RPMI7951 (cell line): ENCODE data around the gene TEX11. TPM values are rescaled to one million over a fixed set of nuclear protein-coding genes. Genes with fewer than 3 reads are reported as not detected.
A peak's percentile ranks its signal among the peaks of the same experiment; 100 is the strongest.
"Not testable (repeated sequence)": the region's sequence is repeated elsewhere in the genome, so short reads cannot be mapped to it uniquely, and the experiment has no call there.

Source experiments
- DNase-seq: peaks from one replicate; pipeline ENCODE4 v3.0.0-alpha.2; 2012; ENCODE audit warnings: low read depth
- total RNA-seq: library from RNA; depleted of rRNA; stranded (reverse); fragments of >200 nt; shearing (Covaris generic); gene quantifications from 2 replicates; pipeline ENCODE4 v1.2.3, GENCODE V29; 2014

The TEX11 gene
- total RNA-seq, 1 experiment from 2014 or later = 0.36 TPM

DNA sequence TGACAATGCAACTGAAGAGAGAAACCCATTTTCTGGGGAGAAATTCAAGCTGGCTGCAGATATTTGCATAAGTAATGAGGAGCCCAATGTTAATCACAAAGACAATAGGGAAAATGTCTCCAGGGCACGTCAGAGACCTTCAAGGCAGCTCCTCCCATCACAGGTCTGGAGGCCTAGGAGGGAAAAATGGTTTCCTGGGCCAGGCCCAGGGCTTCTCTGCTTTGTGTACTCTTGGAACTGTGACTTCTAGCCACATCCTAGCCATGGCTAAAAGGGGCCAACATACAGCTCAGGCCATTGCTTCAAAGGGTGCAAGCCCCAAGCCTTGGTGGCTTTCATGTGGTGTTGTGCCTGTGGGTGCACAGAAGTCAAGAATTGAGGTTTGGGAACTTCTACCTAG is 321.4 kb downstream of the TEX11 start:
- DNase-seq = not testable (repeated sequence)

DNA sequence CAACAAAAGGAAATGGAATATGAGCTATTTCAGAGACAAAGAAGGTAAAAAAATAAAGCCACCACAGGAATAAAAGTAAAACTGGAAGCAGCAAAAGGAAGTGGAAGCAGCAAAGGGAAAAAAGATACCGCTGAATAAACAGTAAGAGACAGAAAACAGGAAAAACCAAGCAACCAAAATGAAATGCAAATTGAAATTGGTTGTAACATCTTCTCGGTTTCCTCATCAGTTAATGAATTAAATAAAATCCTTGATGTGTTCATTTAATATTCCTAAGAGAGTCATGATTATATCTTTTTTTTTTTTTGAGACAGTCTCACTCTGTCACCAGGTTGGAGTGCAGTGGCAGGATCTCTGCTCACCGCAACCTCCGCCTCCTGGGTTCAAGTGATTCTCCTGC is 331.1 kb downstream of the TEX11 start:
- no peak for DNase-seq

DNA sequence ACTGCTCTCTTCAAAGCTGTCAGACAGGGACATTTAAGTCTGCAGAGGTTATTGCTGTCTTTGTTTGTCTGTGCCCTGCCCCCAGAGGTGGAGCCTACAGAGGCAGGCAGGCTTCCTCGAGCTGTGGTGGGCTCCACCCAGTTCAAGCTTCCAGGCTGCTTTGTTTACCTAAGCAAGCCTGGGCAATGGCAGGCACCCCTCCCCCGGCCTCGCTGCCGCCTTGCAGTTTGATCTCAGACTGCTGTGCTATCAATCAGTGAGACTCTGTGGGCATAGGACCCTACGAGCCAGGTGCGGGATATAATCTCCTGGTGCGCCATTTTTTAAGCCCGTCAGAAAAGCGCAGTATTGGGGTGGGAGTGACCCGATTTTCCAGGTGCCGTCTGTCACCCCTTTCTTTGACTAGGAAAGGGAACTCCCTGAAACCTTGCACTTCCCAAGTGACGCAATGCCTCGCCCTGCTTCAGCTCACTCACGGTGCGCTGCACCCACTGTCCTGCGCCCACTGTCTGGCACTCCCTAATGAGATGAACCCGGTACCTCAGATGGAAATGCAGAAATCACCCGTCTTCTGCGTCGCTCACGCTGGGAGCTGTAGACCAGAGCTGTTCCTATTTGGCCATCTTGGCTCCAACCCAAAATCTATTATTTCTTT is 338.5 kb downstream of the TEX11 start:
- DNase-seq = not testable (repeated sequence)

DNA sequence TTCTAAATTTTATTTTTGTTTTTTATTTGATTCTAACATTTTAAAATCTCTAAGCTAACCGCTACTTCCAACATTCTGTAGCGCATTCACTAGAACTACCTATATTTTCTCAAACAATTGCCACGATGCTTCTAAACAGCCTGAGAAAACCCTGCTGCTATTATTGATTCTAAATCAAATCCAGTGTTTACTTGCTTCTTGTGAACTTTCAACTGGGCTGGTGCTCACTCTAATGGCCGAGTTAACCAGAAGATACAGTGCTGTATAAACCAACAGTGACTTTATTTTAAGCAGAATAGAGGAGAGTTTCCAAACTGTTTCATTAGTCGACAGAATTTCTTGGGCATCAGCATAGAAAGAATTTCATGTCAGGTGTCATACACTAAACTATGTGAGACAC is 353.6 kb downstream of the TEX11 start:
- no peak for DNase-seq

DNA sequence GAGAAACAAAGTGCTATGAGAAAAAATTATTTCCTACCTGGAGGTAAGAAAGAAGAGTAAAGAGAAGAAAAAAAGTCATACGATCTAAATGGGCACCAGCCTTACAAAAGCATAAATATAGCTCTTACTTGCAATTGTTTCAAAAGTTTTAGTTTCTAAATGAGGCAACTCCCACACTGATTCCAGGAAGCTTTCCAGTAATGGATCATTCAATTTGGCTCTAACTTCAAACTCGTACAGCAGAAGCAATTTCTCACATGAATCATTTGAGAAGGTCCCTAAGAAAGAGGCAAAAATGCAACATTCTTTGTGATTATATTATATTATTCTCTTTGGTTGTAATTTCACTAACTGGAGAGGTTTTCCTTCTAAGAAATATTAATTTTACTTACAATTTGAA is 354.0 kb downstream of the TEX11 start:
- no peak for DNase-seq

DNA sequence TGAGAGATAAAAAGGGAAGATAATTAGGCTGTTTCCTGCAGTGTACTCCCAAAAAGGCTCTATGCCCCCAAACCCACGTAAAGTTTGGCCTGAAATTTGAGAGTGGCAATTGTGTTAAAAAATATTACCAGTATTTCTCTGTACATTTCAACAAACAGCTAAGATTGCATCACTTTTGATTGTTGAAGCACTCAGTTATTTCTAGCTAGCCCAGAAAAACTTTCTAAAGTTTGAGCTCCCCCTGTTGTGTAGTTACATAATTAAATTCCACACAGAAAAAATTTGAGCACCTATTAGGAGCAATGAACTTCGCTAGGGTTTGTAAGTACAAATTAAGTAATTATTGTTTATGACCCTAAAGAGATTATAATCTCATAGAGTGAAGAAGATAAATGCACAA is 354.4 kb downstream of the TEX11 start:
- DNase-seq = peak; percentile 30

DNA sequence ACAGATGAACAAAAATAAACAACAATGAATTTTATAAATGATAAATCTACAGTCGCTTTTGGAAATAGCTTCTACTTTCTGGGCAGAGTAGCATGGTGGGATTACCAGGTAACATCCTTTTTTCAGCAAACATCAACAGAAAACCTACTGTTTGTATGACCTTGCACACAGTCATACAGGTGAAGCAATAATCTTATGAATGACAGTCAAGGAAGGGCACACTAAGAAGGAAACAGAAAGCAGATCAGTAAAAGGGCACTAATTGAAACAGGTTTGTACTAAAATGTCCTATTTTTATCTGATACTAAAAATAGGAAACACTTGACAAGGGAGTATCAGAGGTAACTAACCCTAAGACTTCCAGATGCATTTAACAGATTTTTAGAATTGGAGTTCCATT is 355.0 kb downstream of the TEX11 start:
- no peak for DNase-seq

DNA sequence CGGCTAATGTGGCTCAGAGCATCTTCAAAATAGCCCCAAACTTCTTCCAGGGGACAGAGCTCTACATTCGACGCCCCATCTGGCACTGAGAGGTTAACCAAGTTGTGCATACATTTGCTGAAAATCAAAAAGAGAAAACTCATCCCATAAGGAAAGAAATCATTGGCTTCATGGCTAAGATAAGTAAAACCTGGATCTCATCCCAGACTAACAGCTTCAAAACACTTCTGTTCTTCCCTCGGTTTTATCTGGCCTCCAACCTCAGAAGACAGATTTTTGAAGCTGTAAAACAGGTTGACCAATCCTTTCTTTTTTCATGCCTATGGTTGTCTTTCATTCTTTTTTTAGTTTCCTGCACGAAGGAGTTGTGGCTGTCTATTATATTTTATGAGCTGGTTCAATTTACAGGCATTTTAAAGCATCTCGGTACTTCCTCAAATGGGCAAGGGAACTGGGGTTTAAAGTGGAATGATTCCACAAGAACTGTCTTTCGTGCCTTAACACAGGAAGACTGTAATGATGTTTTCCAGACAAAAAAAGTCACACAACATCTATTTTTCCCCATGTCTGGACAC is 356.3 kb downstream of the TEX11 start:
- no peak for DNase-seq

DNA sequence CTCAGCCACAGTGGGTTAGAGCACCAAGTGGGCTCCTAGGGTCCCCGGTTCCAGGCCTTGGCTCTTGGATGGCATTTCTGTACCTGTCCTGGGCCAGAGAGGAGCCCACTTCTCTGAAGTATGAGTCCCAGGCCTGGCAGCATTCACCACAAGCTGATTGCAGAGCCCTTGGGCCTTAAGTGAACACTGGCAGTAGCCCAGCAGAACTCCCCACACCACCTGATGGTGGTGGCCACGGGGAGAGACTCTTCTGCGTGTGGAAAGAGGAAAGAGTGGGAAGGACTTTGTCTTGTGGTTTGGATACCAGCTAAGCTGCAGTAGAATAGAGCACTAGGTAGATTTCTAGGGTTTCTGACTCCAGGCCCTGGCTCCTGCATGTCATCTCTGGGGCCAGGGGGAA is 359.1 kb downstream of the TEX11 start:
- DNase-seq = no peak

DNA sequence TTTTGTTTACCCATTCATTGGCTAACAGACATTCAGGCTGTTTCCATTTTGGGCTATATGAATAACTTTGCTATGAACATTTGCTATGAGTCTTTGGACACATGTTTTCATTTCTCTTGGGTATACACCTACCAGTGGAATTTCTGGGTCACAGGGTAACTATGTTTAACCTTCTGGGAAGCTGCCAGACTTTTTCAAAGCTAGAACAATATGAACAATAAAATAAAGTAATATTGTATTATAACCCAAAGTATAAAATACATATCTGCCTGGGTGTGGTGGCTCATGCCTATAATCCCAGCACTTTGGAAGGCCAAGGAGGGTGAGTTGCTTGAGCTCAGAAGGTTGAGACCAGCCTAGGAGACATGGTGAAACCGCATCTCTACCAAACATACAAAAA is 373.3 kb downstream of the TEX11 start:
- DNase-seq = no peak

DNA sequence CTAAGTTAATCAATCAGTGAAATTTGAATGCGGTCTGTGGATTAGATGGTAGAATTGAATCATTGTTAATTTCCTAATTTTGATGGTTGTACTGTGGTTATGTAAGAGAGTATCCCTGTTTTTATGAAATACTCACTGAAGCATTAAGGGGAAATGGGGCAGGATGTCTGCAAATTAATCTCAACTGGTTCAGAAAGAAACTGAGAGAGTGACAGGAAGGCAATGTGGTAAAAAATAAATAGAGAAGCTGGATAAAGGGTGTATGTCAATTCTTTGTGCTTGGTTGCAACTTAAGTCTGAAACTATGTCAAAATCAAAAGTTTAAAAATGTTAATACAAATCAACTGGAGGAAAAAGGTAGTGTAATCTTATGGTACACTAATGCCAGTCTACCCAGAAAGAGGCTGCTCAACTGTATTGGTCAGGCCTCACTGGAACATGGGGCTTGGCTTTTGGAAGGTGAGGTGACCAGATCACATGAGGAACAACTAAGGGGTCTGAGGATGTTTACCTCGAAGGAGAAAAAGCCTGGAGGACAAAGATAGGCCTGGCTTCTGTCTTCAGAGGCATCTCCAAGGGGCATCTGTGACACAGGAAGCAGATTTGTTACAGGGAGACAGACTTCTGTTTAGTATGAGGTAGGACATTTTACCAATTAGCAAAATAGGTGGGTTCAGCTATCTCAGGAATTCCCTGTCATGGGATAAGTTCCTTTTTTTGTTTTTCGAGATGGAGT is 380.7 kb downstream of the TEX11 start:
- no peak for DNase-seq

DNA sequence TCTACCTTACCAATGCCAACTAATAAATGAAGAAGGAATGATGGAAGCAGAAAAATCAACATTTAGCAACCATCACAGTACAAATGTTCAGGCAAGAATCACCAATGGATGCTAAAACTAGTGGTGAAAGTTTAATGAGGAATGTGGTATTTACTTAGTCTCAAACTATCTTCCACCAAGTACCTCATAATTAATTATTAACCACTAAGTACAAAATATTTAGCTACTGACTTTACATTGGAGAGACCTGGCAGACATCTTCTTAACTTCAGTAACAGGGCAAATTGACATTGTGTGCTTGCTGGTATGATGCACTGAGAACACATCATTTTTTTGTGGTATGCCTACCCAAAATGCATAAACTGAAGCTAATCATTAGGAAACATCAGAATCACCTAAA is 381.5 kb downstream of the TEX11 start:
- DNase-seq = no peak

DNA sequence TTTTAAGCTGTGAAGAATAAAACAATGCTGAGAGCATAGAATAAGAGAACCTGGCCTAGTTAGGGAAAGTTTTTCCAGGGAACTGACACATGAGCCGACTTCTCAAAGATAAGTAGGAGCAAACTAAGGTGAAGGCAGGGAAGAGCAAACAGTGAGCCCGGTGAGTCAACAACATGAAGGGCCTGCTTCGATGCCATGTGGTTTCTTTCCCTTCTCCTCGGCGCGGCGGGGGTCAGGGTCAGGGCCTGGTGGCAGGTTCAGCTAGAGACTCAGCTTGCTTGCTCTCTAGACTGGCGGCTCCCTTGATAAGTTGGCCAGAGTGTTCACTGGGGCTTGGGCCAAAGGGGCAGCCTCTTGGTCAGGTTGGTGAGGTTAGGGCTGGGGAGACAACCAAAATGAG is 382.8 kb downstream of the TEX11 start:
- no peak for DNase-seq

DNA sequence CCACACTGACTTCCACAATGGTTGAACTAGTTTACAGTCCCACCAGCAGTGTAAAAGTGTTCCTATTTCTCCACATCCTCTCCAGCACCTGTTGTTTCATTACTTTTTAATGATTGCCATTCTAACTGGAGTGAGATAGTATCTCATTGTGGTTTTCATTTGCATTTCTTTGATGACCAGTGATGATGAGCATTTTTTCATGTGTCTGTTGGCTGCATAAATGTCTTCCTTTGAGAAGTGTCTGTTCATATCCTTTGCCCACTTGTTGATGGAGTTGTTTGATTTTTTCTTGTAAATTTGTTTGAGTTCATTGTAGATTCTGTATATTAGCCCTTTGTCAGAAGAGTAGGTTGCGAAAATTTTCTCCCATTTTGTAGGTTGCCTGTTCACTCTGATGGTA is 392.8 kb downstream of the TEX11 start:
- not testable (repeated sequence) for DNase-seq

DNA sequence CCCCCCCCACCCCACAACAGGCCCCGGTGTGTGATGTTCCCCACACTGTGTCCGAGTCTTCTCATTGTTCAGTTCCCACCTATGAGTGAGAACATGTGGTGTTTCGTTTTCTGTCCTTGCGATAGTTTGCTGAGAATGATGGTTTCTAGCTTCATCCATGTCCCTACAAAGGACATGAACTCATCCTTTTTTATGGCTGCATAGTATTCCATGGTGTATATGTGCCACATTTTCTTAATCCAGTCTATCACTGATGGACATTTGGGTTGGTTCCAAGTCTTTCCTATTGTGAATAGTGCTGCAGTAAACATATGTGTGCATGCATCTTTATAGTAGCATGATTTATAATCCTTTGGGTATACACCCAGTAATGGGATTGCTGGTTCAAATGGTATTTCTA is 393.2 kb downstream of the TEX11 start:
- not testable (repeated sequence) for DNase-seq

DNA sequence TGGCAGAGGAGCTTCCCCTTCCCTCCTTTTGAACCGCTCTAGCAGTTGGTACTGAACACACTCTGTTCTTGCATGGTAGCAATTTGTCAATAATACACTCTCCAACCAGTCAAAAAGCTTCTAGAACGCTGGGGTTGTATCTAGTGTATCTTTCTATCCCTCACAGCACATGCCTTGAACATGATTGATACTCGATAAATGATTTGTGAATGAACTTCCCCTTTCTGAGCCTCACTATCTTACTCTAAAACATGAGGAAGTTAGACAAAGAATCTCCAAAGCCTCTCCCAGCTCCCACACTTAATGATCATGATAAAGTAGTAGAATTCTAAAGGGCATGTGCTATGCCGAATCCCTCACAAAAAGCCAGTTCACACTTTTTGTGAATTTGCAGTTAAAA is 399.4 kb downstream of the TEX11 start:
- no peak for DNase-seq

DNA sequence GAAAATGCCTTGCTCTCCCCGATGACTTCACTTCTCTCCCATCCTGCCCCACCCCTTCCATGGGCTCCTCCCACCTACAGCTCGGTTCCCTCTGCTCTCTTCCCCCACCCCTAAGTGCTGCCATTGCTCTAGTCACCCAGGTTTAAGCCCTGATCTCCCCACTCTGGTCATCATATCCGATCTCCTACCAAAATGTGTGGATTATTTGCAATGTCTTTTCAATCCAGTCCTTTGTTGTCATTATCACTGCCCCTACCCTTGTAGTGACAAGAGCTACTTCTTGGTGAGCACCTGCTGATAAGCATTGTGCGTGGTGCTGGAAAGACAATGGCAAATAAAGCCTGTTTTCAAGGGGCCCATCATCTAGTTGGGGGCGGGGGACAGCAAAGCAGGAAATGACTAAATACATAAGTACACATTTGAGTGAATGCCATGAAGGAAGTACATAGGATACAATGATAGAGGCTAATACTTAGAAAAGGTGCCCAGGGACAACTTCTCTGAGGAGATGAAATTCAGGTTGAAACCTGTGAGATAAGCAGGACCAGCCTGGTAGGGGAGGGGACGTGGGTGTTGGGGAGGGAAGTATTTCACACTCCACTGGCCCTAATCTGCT is 400.1 kb downstream of the TEX11 start:
- DNase-seq = peak; percentile 2

DNA sequence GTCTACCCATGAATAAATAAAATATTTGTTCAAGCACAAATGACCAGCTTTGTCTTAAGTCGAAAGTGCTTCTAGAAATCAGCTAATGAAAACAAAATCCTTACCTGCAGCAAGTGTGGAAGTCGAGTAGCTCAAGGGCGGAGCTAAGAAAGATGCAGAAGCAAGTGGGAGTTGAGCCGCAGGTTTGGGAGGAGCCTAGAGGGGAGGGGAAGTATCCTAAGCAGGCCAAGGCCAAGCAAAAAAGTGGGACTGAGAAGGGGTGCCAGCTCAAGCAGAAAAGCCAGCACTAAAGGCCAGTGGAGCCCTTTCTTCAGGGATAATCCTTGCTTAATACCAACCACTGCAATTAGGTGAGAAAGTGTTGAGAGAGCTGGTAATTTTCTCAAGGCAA is 403.1 kb downstream of the TEX11 start:
- DNase-seq = no peak

DNA sequence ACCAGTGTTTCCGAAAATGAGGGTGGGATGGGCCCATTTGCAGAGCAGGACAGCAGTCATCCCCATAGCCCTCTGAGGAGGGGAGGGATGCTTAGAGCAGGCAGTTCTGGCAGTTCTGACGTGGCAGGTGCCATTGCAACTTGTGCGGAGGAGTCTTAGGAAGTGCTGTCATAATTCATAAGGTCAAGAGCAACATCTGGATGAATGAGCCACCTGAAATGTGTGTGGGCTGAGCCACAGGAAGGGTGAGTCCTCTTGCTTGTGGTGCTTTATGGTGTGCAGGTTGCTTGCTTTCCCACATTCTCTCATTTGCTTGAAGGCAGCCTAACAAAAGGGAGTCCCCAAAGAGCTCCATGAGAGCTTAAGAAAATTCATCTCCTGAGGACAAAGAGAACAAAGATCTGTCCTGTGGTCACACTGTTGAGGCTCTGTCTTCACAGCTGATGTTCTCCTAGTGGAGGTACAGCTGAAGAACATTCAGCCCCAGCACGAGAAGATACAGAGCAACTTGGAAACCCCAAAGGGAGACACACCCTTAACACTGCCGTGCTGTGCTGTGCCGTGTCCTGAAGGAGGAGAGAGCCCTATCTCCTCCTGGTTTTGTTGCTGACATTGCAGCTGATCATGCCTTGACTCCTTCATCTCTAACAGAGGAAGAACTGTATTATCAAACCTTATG is 403.6 kb downstream of the TEX11 start:
- DNase-seq = no peak

DNA sequence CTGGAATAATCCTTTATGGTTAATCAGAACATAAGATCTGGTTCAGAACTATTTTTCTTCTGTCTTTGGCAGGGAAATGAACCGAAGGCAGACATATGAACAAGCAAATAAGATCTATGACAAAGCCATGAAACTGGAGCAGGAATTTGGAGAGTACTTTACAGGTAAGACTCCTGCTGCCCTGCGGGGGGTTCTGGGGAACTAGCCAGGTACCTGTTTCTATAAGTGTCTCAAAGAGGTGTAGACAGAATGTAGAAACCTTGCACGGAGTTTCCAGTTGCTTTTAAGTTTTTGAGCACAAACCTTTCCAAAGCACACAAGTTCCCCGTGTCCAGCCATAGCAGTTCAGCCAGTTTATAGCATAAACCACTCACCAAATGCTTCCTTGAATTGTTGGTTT is 407.7 kb downstream of the TEX11 start:
- no peak for DNase-seq

DNA sequence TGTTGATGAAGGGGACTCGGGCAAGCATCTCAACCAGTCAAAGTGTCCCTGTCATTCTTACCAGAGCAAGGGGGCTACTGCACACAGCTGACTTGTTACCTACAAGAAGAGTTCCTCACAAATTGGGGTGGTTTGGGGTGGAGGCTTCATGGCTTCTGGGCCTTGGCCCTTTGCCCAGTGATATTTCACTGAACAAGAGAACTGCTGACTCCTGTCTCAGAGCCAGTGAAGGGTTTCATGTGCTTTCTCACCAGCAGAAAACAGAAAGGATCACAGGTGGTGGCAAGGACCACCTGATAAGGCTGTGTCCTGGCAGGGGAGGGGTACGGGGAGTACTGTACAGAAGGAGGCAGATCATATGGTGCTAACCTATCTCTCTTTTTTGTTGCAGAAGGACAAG is 410.4 kb downstream of the TEX11 start:
- no peak for DNase-seq

DNA sequence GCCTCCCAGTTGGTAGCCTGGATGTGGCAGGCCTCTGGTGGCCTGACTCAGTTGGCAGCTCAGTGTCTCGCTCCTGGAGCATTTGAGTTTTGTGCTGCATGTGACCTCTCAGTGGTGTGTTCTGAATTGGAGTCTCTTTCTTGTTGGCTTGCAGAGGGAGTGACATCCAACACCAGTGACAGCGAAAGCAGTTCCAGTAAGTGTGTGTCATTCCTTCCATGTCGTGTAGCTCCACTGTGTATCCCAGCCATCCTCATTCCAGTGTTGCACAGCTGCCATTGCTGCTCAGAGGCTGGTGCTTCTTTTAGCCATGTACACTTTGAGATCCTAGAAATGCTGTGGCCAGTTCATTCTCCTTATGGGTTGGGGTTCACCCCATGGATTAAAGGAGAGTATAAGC is 411.5 kb downstream of the TEX11 start:
- DNase-seq = no peak
